Loucy (cell line): ENCODE measurements around the gene HLA-A.

Source experiments
- EZH2phosphoT487 ChIP-seq: fragments of 200-600 bp; IDR thresholded peaks from 2 replicates; pipeline ENCODE4 v1.6.1; 2018; ENCODE audit warnings: antibody characterized with exemption, mild to moderate bottlenecking, moderate library complexity, borderline replicate concordance
- TF ChIP-seq, protein P1 (sequence below): fragments of 200-600 bp; sonication (generic); conservative IDR thresholded peaks from 2 replicates; pipeline ENCODE4 v1.5.1; 2014; ENCODE audit warnings: mild to moderate bottlenecking, antibody characterized with exemption, low read length

DNA sequence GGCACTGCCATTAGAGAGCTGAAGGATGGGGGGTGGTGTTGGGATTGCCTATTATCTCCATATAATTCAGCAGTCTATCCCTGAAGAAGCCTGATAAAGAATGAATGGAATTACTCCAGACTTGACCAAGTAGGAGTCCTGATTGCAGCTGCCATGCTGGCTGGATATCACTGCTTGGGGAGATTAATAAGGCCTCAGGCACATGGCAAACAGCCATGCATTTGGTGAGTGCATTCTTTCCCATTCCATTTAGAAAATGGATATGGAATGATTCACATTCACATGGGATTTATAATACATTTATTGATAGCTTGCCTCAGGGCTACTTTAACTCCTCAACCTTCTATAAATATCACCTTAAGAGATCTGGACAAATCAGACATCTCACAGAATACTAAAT lies 49.6 kb upstream of the HLA-A start:
- TF ChIP-seq, protein P1, sequence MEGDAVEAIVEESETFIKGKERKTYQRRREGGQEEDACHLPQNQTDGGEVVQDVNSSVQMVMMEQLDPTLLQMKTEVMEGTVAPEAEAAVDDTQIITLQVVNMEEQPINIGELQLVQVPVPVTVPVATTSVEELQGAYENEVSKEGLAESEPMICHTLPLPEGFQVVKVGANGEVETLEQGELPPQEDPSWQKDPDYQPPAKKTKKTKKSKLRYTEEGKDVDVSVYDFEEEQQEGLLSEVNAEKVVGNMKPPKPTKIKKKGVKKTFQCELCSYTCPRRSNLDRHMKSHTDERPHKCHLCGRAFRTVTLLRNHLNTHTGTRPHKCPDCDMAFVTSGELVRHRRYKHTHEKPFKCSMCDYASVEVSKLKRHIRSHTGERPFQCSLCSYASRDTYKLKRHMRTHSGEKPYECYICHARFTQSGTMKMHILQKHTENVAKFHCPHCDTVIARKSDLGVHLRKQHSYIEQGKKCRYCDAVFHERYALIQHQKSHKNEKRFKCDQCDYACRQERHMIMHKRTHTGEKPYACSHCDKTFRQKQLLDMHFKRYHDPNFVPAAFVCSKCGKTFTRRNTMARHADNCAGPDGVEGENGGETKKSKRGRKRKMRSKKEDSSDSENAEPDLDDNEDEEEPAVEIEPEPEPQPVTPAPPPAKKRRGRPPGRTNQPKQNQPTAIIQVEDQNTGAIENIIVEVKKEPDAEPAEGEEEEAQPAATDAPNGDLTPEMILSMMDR: no peak
- no peak for TF ChIP-seq EZH2phosphoT487
